Activated naive CD4-positive, alpha-beta T cell treated with Interleukin-2 at 50 U/mL for 16 hours (primary cell): ENCODE results near the gene TENM3.

ENCODE experiments used
- DNase-seq: peaks from one replicate; pipeline ENCODE4 v3.0.0-alpha.2; 2020

The TENM3 gene

DNA sequence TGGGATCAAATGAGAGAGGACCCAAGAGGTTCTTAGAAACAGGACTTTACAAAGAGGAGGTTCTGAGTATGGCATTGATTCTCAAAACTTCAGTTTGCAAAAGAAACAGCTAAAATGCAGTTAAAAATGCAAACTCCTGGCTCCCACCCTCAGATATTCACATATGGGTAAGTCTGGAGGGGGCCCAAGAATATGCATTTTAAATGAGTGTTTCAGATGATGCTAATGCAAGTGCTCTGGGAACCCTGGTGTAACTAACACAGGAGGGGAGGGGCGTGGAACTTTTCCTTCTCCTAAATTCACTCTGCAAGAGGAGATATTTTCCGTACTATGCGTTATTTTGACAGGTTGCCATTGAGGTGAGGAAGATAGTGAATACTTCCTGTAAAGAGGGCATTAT is 168.2 kb downstream of the TENM3 start:
- DNase-seq: no peak

DNA sequence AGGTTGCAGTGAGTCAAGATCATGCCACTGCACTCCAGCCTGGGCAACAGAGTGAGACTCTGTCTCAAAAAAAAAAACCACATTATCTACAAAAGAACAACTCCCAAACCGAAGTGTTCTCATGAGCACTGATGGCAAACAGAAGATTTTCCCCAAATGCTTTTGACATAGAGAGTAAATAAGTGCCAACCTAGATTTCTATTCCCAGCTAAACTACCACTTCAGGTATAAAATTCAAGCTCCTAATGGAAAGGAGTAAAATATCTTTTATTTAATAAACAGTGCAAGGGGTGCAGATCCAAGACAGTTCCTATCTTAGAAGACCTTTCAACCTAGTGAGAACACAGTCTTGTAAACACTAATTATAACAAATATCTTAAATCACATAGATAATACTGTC is 170.3 kb downstream of the TENM3 start:
- DNase-seq: no peak

DNA sequence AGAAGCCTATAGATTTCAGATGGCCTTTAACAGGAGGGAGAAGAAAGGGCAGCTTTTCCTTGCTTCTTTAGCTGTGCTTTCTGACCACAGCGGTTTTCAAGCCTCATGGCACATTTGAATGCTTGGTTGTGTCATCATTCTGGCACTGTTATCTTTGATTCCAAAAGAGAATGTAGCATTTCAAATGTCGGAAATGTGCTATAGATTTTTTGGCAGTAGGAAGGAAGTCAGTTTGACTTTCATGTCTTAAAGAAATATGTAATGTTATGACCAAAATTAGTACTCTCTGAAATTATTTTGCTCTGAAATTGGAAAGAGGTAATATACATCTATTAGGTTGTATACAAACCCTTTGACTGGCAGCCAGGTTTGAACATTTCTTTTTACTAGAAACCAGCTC is 171.9 kb downstream of the TENM3 start:
- DNase-seq: no peak

DNA sequence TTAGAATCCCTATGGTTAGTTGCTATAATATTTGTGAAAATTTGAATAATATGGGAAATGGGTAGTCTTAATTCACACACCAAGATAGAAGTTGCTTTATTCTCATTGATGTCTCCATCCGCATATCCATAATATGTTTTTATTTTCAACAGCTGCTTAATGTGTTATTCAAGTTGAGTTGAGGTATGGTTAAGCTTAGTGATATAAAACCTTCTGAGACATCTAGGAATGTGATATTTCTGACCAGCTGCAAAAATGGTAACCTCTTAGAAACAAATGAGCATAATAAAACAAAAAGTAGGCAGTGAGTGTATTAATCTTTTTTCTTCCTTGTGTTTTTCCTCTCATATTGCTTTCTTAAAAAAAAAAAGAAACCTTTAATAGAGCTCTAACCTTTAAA is 172.9 kb downstream of the TENM3 start:
- DNase-seq: no peak

DNA sequence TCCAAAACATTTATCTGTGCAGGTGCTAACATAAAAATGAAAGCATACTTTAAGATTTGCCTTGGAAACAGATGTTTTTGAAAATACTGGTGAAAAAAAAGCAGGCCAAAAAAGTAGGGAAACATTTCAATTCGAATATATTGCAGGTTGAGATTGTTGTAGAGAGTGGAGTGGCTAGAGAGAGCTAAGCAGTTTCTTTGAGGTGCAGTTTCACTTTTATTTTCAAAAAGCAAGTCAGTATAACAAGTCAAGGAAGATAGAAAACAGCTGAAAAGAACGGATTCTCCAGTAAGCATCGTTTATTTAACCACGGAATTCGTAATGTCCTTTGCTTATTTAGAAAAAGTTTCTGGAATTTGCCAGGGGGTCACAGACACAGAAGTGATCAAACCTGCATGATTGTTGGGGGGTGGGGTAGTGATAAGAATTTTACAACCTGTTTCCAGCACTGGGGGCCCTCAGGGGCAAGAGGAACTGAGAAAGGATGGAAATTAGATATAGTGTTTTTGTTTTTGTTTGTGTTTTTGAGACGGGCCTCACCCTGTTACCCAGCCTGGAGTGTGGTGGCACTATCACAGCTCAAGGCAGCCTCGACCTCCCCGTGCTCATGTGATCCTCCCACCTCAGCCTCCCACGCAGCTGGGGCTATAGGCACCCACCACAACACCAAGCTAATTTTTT is 175.0 kb downstream of the TENM3 start:
- no peak for DNase-seq

DNA sequence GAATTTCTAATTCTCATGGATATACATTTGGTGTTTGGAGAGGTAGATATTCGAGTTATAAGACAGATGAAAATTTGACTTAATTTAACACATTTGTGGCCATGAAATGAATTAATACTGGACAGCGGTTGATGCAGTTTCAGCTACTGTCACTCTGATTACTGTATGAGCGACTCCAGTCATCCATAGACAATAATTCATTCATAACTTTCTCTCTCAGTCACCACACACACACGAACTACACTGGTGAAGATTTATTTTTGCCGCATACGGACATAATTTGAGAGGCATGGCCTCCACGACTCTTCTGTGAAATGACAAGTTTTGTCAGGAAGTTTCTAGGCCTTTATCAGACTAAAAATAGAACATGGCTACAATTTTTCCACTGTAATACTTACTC is 177.0 kb downstream of the TENM3 start:
- no peak for DNase-seq

DNA sequence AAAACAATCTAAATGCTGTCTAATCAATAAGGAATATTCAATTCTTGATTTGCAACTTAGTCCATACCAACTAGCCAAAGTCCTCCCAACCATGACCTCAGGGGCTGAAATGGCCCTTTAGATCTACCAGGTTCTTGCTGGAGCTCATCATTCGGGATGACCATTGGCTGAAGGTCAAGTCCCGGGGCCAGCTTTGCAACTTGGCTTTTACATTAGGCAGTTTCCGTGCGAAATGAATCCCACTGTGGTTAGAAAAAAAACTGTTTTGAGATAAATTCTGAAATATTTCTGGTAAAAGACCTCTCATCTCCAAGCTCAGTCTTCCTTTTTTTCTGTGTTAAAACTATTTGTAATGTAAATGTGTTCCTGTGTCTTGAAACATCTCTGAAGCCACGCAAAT is 178.6 kb downstream of the TENM3 start:
- no peak for DNase-seq

DNA sequence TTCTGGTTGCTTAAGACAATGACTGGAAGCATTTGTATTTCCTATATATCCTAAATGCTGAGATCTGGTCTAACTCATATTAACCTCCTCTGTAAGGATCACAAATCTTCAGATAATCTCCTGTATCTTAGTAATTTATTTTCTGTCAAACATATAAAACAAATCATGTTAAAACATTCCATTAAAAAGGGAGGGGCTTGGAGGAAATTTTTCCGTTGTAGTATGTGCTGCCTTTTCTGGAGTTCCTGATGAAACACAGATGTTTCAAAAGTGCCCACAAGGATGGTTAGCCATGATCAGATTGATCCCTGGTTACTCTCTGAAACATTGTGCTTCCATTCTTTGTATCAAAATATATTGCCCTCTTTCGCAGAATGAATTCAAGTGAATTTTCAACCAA is 182.1 kb downstream of the TENM3 start:
- DNase-seq: no peak

DNA sequence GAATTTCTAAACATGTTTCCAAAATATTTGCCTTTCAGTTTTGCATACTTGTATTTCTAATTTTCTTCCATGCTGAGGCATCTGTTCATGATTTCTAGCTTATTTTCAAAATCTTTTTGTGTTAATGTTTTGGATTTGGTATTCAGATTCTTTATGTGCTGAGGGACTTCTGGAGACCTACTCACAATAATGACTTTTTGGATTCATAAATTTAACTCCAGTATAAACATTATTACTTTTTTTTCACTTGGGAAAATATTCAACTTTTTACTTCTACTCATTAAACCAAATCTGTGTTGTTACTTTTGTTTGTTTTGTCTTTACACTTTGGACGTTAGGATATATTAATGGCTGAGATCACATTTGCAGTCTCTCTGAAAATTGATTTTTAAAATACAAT is 183.7 kb downstream of the TENM3 start:
- no peak for DNase-seq

DNA sequence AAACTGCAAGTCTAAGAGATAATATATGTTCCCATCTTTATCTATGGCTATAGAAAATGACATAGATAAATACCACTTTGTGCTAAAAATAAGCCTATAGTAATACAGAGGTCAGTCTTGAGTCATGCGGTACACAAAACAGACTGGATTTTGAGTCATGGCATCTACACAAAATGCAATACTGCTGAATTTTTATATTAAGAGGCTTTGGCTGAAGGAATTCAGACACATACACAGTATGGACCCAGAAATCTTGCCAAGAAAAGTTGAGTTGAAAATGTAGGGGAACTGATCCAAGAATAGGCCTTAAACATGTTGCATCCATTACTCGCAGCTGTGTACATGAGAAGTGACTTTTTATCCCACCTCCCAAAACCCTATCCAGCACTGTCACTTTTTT is 184.4 kb downstream of the TENM3 start:
- no peak for DNase-seq

DNA sequence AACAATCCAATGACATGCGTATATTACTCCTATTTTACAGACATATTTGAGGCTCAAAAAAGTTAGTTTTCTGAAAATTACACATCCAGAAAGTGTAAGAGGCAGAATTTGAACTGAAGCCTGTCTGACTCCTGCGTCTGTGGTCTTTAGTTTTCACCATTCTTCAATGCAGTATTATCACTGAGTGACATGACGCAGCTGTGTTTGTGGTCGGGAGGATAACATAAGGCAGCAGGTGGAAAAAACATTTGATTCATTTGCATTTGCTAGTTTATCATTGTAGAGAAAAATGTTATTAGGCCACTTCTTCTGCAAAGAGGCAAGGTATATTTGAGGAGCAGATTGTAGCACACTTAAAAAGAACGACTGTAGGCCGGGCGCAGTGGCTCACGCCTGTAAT is 186.7 kb downstream of the TENM3 start:
- DNase-seq: no peak

DNA sequence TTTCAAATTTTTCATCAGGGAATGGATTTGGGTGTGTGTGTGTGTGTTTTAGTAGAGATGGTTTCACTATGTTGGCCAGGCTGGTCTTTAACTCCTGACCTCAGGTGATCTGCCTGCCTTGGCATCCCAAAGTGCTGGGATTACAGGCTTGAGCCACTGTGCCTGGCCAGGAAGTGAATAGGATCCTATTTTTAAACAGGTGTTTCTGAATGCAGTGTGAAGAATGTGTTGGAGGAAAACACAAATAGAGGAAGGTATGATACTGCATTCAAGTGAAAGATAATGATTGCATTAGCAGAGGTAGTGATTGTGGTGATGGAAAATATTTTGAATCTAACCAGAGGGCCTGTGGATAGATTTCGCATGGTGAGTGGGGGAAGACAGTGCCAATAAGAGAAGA is 189.6 kb downstream of the TENM3 start:
- no peak for DNase-seq

DNA sequence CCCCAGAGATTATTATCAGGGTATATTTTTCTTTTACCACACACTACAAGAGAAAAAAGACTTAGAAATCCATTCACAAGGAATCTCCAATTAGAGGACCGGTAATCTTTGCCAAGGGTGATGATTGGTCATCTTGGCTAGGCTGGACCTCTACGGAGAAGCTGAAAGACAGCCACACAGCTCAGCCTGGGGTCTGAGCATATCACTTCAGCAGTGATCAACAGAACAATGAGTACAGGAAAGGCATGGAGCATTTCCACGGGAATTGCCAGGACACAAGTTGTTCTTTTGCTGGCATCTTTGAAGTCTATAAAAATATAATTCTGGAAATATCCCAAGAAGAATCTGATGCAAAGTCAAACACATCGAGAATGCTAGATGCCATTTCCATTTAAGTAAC is 191.5 kb downstream of the TENM3 start:
- DNase-seq: no peak

DNA sequence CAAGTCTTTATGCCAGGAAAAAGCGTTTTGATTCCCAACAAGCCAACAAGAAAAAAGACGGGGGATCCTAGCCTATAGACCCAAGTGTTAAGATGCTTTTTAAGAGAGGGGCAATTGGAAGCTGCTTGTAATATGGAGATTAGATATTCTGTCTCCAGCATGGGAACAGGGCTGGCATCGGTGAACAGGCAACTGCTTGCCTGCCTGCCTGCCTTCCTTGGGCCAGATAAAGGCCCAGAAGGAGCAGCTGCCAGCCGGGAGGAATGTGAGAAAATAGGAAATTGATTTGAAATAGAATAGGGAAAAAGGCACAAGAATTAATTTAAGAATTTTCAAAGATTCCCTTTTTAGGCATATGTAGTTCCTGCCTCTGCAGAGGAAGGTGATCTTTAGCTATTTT is 192.2 kb downstream of the TENM3 start:
- DNase-seq: no peak

DNA sequence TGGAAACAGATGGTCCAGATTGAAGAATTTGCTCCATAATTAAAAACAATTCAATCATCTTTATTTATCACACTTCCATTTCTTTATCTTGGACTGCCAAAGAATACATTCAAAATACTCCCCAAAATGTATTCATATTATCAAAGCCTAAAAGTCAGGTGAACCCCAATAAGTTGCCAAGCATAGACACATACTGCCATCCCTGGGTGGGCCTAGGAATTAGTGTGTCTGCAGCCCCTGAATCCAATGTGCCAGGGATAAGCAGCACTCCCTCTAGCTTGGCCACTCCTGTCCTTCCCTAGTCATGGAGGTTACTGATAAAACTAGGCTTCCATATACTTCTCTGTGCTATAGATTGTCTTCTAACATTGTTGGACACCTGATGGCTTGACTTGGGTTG is 199.9 kb downstream of the TENM3 start:
- DNase-seq: no peak

DNA sequence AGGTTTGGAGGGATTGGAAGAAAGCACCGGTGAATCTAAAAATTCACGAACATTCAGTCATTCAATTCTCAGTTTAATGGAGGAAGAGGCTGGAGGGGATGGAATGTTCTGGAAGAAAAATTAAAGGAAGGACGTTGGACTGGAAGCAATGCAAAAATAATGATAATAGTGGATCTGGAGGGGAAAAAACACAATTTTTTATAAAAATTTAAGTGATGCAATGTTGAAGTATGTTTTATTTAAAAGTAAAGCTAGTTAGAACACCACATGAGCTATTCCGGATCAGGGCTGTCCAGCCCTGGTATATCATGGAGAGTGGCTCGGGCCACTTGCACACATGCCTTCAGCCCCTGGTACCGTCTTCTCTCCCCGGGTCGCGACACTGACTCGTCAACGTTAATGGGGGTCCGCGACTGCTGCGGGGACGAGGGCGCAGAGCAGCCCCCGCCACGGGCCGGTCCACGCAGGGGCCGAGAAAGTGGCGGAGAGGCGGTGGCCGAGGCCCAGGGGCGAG is 204.6 kb downstream of the TENM3 start:
- no peak for DNase-seq

DNA sequence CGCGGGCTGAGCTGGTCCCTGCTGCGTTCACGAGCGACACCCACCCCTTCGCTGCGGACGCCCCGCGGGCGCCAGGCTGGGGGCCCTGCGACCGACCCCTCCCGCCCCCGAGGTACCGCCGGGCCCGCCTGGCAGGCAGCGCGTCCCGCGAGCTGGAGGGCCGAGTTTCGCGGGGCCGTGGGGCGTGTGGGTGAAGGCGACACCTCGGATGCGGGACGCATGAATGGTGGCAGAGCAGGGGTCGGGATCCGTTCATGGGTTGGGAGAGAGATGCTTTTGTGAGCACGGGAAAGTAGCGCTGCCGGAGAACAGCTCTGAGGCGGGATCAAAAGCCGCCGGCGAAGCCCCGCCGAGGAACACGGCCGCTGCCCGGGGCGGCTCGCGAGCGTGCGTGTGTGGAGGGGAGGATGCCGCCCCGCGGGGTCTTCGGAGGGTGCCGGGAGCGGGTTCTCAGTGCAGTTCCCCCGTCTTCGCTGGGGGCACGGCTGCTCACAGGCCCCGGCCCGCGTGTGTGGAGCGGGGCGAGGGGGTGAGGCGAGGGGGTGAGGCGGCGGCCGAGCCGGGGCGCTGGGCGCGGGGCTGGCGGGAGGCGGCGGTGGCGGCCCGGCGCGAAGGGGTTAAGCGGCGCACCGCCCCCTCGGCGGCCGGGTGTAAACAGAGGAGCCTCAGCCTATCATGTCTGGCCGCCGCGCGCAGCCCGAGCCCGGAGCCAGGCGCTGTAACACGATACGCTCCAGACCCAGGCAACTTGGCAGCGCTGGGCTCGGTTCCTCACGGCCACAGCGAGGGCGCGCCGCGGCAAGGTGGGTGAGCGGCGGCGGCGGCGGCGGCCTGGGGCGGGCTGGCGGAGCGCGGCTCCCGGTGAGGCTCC is 205.3 kb downstream of the TENM3 start:
- DNase-seq: peak; percentile 31

DNA sequence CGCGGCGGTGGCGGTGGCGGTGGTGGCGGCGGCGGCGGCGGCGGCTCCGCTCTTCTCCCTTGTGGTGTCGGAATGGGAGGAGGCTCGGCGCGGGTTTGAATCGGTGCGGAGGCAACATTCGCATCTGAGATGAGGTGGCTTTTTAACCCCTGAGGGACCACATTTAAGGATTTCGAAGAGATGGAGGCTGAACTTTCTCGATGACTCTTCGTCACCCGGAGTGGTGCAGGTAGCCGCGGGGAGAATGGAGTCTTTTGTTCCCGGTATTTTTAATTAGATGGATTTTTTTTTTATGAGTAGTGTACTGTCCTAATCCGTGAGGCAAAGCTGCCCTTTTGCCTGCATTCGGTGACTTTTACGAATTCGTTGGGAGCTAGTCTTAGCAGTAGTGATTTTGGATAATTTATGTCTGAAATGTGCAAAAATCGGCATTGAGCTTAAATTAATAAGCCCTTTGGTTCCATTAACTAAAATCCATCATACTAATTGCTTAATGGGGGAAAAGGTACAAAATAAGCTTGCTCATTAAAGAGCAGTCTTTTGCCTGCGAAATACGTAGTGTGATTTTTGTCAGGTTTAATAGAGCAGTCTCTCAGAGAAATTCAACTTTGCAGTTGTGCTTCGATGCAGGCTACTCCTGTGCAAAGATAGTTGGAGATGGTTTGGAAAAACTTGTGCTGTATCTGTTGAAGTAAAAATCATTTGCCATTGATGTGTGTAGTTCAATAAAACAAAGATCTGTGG is 206.2 kb downstream of the TENM3 start:
- DNase-seq: no peak

DNA sequence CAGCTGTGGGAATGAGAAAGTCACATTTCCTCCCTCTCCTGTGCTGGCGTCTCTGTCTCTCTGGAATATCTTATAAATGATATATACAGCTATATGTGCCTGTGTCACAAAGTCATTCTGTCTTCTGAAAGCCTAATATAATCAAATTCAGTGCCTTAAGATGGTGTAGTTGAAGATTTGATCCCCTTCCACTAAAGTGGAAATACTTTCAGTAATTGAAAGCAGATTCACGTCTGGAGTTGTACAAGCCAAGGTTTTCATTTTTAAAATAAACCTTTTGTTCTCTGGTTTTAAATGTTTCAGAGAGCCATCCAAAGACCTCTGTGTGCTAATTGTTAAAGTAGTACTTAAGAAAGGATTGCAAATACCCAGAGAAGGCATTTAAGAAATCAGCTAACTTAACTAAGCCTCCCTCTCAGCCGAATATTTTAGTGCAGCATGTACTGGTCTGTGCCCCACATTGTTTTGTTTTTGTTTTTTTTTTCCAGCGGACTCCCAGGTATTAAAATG is 206.8 kb downstream of the TENM3 start:
- no peak for DNase-seq

DNA sequence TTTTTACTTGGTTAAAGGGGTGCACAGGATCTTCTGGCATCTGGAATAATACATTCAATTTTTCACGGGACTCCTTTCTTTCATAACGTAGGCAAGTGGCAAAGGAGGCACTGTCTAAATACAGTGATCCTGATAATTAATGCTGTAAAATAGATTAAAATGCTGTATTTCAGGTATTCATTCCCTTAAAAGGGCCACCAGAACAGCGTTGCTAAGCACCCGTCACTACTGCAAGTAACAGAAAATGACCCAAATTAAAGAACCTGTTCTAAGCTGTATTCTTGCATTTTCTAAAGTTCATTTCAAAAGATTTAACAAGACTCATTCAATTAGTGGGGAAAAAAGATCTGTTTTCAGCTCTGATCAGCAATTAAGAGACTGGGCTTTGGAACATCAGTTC is 208.2 kb downstream of the TENM3 start:
- DNase-seq: no peak

DNA sequence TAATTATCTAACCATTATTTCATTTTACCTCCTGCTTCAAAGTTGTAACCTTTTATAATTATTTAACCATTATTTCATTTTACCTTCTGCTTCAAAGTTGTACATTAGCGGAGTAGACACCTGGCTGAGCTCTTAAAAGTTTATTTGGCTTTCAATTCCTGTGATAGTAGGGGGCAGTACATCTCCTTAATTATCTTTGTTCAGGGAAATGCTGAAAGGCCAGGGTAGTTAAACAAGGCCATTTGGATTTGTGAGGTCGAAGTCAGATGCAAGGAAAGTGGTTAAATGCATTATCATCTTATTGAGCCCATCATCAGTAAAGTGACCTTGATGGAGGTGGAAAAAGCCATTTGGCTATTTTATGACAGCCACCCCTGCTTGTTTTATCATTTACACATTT is 210.6 kb downstream of the TENM3 start:
- no peak for DNase-seq

DNA sequence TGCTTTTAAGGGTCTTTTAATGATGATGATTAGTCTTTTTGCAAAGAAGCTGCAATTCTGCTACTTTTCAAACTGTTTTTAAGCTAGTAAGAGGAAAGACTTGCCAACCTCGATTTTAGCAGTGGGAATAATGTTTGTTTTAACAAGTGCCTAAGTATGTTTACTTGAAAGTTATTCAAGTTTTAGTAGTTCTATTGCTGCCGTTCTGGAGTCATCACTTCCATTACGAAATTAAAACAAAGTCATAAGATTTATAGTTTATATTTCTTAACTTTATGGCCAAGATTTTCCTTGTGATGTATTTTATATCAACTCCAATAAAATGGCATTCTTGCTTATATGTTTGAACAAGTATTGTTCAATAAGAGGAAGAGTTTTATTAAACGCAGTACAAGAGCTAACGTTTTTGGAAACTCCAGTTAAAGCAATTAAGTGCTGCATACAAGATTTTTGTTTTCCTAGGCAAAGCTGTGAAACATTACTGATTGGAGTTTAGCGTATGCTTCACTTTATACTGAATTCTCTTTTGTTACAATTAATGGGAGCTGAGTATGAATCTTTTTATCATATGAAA is 211.3 kb downstream of the TENM3 start:
- DNase-seq: no peak

DNA sequence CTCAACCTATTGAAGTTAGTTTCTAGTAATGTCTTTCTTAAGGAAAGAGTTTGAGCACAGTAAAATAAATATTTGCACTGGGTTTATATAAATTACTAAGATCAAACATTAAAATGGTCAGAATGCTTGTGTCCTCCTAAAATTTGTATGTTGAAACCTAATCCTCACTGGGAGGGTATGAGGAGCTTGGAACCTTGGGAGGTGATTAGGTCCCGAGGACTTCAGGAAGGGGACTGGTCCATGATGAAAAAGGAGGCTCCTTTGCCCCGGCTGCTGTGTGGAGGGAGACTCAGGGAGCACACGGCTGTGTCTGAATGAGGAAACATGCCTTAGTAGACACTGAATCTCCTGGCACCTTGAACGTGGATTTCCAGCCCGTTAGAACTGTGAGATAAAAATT is 221.9 kb downstream of the TENM3 start:
- DNase-seq: no peak
